Inflammatory macrophage (primary cell): ENCODE measurements around the gene CRYGA.
"Not testable (repeated sequence)": the region's sequence is repeated elsewhere in the genome, so short reads cannot be mapped to it uniquely, and the experiment has no call there.

Source experiments
- DNase-seq, 2 donors: peaks; one replicate each; pipeline ENCODE4 v3.0.0-alpha.2; 2020 to 2022

Gene CRYGA

DNA sequence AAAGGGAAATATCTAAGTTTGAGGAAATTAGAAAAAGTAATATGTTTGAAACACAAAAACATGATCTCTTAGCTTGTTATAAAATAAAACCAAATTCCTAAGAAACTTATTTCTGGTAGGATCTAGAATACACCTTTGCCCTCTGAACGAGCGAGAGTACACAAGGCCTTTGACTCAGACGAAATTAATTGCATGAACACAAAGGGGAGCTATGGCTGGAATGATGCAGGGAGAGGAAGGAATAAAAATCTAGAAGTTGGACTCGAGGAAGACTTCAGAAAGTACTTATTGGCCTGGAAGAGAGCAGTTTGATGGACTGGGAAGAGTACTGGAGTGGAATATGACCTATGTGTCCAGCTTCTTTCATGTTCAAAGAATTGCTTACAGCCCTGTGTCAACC is 38.1 kb downstream of the CRYGA start:
- no peak for DNase-seq

DNA sequence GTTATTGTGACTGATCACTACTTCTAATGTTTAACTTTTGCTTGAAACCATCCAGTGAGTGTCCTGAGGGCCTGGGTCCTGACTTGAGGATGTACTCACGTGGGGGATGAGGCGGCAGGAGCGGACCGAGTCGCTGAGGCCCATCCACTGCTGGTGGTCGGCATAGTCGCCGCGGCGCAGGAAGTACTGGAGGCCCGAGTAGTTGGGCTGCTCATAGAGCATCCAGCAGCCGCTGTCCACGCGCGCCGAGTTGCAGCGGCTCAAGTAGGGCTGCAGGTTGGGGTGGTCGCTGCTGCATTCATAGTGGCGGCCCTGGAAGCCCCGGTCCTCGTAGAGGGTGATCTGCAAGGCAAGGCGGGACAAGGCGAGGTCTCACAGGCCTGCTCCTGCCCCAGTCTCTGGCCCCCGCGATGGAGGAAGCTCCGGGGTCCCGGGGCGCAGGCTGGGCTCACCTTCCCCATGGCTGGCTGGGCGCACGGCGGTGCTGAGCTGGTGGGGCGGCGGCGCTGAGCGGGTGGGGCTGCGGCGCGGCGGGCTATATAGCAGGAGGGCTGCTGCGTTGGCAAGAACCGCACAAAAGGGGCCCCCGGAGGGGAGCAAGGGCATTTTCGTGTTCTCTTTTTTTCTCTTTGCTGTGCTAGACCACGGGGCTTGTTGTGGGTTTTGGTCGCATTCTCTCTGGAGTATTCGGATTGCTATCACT is 39.2 kb downstream of the CRYGA start, which contains the start of gene CRYGD:
CRYGD (minus strand) TSS at position 512 of the 703 bp plus-strand sequence; CDS start at position 461, 51 bp downstream.
- DNase-seq: not testable (repeated sequence)

DNA sequence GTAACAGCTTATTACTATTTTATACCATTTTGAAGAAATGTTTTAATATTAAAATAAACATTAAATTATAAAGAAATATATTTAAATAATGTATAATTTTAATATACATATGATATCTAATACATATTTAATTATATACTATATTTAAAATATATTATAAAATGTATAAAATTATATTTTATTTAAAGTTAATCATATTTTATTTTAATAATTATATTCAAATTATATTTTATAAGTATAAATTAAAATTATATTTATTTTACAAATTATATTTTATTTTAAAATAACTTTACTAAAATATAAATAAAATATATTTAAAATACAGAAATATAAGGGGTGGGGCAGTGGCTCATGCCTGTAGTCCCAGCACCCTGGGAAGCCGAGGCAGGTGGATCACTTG is 41.1 kb downstream of the CRYGA start:
- DNase-seq: no peak

DNA sequence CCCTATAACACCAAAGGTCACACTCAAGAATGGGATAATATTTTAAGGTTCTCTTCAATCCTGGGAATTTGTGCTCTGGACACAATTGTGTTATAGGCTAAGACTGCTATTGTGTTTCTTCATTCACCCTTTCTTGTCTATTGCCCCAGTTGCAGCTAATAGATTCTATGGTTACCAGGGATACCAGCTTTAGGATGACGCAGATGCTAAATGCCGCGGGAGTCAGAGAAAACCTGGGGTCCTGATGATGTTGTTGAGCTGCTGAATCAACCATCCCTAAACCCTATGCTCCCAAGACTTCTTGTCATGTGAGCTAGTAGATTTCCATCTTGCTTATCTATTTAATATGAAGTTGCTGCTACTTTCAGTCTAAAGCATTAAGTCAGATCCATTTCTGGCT is 44.5 kb downstream of the CRYGA start:
- no peak for DNase-seq

DNA sequence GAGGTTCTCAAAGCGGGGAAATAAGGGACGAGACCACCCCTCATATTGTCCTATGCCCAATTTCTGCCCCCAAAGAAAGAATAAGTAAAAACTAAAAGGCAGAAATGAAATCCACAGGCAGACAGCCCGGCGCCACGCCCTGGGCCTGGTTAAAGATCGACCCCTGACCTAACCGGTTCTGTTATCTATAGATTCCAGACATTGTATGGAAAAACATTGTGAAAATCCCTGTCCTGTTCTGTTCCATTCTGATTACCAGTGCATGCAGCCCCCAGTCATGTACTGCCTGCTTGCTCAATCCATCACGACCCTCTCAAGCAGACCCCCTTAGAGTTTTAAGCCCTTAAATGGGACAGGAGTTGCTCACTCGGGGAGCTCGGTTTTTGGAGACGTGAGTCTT is 46.0 kb downstream of the CRYGA start:
- DNase-seq: not testable (repeated sequence)

DNA sequence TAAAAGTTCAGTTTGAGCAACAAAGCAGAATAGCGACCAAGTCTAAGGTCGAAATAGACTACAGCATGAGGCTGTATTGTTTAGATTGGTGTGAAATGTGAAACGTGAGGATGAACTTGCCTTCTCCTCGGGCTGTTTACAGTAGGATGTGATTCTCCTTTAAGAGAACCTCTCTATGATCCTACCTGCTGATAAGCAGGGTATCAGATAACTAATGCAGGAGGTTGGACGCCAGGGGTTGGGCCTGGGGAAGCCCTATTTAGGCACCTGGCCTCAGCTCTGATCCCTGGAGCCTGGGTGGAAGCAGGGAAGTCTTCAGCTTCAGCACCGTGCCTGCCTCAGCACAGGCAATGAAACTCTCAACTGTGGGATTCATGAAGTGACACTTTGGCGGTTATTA is 50.4 kb downstream of the CRYGA start:
- DNase-seq: no peak

DNA sequence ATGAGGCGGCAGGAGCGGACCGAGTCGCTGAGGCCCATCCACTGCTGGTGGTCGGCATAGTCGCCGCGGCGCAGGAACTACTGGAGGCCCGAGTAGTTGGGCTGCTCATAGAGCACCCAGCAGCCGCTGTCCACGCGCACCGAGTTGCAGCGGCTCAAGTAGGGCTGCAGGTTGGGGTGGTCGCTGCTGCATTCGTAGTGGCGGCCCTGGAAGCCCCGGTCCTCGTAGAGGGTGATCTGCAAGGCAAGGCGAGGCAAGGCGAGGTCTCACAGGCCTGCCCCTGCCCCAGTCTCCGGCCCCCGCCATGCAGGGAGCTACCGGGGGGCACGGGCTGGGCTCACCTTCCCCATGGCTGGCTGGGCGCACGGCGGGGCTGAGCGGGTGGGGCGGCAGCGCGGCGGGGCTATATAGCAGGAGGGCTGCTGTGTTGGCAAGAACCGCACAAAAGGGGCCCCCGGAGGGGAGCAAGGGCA is 51.1 kb downstream of the CRYGA start:
- not testable (repeated sequence) for DNase-seq
